22Rv1 (cell line): ENCODE results near the gene IMMP2L.

Experiments
- ZFX ChIP-seq: fragments of 450-650 bp; IDR thresholded peaks from 2 replicates; pipeline ENCODE4 v1.6.1; 2017; ENCODE audit warnings: antibody characterized with exemption, borderline replicate concordance
- TF ChIP-seq, protein P1 (sequence below): fragments of 450-650 bp; IDR thresholded peaks from 2 replicates; pipeline ENCODE4 v1.5.1; 2017; ENCODE audit warnings: mild to moderate bottlenecking

GRCh38 chr7:111074748-111075146, 487.5 kb downstream of the IMMP2L start:
- TF ChIP-seq, protein P1, sequence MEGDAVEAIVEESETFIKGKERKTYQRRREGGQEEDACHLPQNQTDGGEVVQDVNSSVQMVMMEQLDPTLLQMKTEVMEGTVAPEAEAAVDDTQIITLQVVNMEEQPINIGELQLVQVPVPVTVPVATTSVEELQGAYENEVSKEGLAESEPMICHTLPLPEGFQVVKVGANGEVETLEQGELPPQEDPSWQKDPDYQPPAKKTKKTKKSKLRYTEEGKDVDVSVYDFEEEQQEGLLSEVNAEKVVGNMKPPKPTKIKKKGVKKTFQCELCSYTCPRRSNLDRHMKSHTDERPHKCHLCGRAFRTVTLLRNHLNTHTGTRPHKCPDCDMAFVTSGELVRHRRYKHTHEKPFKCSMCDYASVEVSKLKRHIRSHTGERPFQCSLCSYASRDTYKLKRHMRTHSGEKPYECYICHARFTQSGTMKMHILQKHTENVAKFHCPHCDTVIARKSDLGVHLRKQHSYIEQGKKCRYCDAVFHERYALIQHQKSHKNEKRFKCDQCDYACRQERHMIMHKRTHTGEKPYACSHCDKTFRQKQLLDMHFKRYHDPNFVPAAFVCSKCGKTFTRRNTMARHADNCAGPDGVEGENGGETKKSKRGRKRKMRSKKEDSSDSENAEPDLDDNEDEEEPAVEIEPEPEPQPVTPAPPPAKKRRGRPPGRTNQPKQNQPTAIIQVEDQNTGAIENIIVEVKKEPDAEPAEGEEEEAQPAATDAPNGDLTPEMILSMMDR, result no peak
- TF ChIP-seq ZFX, result no peak
